ENCODE measurements around the gene INTS6L.

Gene INTS6L

DNA sequence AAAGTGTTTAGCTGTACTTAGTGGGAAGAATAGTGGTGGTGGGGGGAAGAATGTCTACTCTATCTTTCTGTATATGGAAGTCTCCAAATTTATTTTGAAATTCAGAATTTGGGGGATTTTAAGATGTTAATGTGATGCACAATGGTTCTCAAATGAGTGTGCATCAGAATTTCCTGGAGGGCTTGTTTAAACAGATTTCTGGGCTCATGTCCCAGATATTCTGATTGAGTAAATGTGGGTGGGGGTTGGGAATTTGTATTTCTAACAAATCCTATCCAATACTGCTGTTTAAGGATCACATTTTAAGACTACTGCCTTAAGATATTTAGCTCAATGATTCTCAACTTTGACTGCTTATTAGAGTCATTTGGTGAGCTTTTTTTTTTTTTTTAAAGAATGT, 15.1 kb upstream of the INTS6L start:
- no peak for FAIRE-seq
- TF ChIP-seq POLR2AphosphoS5 (IDR thresholded peaks at IDR 0.05; ENCODE audit: low read depth, low read length), result no peak
- TF ChIP-seq TAF1 (IDR thresholded peaks at IDR 0.05; ENCODE audit: borderline replicate concordance, low read depth, low read length), result no peak
- no peak for TF ChIP-seq POLR2A (IDR thresholded peaks at IDR 0.05; ENCODE audit: low read depth, low read length)
- no peak for DNase-seq (ENCODE audit: insufficient read length)

DNA sequence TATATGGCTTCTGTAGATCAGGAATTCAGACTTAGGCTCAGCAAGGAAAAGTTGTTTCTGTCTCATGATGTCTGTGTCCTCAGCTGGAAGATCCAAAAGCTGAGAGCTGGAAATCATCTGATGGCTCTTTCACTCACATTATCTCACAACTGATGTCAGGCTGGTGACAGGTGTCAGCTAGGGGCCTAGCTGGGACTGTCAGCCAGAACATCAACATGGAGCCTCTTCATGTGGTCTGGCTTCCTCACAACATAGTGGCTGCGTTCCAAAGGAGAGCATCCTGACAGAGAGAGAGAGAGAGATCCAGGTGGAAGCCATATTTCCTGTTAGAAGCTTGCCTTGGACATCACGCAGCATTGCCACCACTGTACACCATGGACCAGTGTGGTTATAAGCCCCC, 10.6 kb upstream of the INTS6L start:
- no peak for FAIRE-seq
- no peak for DNase-seq (ENCODE audit: insufficient read length)
- no peak for TF ChIP-seq POLR2AphosphoS5 (IDR thresholded peaks at IDR 0.05; ENCODE audit: low read depth, low read length)
- TF ChIP-seq TAF1 (IDR thresholded peaks at IDR 0.05; ENCODE audit: borderline replicate concordance, low read depth, low read length), result no peak
- TF ChIP-seq POLR2A (IDR thresholded peaks at IDR 0.05; ENCODE audit: low read depth, low read length), result no peak

DNA sequence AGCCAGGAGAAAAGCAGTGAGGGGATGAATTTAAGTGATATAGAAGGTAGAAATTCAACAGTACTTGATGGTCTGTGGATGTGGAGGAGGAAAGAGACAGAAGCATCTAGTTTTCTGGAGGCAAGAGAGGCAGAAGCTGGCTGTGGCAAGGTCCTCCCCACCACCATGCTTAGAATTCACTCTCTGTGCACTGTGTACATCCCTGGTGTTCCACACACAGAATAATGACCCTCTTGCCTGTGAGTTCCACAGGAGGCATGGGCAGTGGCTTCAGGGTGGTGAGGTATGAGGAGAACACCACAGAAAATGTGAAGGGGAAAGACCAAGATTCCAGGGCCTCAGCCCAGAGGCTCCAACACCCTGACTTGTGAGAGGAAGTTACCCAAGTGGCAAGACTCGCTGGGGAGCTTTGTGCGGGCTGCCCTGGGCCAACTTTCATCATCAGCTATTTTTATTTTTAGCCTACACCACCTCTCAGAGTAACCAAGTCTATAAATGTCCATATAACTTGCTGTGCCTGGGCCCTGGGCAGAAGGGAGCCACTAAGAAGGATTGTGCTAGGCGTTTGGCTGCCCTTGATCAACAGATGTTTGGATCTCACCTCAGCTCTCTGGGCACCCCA, 7.8 kb upstream of the INTS6L start:
- no peak for FAIRE-seq
- no peak for TF ChIP-seq POLR2A (IDR thresholded peaks at IDR 0.05; ENCODE audit: low read depth, low read length)
- TF ChIP-seq POLR2AphosphoS5 (IDR thresholded peaks at IDR 0.05; ENCODE audit: low read depth, low read length), result no peak
- no peak for TF ChIP-seq TAF1 (IDR thresholded peaks at IDR 0.05; ENCODE audit: borderline replicate concordance, low read depth, low read length)
- no peak for DNase-seq (ENCODE audit: insufficient read length)

DNA sequence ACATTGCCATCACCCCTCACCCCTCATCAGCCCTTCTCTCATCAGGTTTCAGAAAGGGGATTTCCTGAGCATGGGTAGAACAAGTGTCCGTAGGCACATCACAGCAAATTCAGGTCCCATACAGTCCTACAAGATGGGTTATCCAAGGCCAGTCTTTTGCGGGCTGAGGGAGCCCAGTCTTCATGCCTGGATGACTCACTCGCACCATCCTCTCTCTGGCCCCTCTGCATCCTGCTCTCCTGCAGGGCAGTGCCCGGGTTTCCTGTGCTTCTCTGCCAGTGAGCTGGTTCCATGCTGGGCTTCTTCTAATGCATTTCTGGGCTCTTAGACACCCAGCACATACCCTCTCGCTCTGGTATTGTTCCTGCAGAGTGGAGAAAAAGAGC, 7.3 kb upstream of the INTS6L start:
- TF ChIP-seq TAF1 (IDR thresholded peaks at IDR 0.05; ENCODE audit: borderline replicate concordance, low read depth, low read length), result no peak
- TF ChIP-seq POLR2AphosphoS5 (IDR thresholded peaks at IDR 0.05; ENCODE audit: low read depth, low read length), result no peak
- no peak for TF ChIP-seq POLR2A (IDR thresholded peaks at IDR 0.05; ENCODE audit: low read depth, low read length)
- FAIRE-seq (no peak), DNase-seq (ENCODE audit: insufficient read length) (no peak)

DNA sequence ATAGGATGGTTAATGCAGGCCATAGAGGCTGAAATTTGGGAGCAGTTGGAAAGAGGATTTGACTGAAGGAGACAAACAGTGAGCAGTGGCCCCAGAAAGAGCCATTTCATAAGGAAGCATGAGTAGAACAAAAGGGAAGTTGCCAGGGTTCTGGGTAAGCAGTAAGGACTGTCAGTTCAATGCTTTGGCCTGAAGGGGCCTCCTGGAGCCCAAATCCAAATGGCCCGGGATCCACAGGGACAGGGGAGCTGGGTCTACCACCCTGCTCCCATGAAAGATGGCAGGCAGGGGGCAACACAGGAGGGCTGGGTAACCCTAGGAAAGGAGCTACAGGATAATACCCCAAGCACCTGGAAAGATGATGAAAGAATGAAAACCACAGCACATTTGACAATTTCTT, 4.1 kb upstream of the INTS6L start:
- DNase-seq (ENCODE audit: insufficient read length) (no peak), FAIRE-seq (no peak)
- no peak for TF ChIP-seq TAF1 (IDR thresholded peaks at IDR 0.05; ENCODE audit: borderline replicate concordance, low read depth, low read length)
- no peak for TF ChIP-seq POLR2A (IDR thresholded peaks at IDR 0.05; ENCODE audit: low read depth, low read length)
- TF ChIP-seq POLR2AphosphoS5 (IDR thresholded peaks at IDR 0.05; ENCODE audit: low read depth, low read length), result no peak

DNA sequence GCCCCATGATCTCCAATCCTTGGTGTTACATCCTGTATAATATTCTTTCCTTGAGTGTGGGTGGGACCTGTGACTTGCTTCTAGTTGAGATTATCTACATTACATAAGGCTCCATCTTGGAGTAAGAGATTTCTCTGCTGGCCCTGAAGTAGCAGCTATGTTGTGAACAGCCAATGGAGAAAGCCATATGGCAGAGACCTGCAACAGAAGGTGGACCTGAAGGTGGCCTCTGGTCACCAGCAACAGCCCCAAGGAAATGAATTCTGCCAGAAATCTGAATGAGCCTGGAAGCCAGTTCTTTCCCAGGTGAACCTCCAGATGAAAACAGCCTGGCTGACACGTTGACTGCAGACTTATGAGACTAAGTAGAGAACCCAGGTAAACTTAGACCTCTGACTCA, 2.3 kb upstream of the INTS6L start:
- FAIRE-seq, result no peak
- DNase-seq (ENCODE audit: insufficient read length), result no peak
- TF ChIP-seq POLR2AphosphoS5 (IDR thresholded peaks at IDR 0.05; ENCODE audit: low read depth, low read length), result no peak
- TF ChIP-seq TAF1 (IDR thresholded peaks at IDR 0.05; ENCODE audit: borderline replicate concordance, low read depth, low read length), result no peak
- no peak for TF ChIP-seq POLR2A (IDR thresholded peaks at IDR 0.05; ENCODE audit: low read depth, low read length)

DNA sequence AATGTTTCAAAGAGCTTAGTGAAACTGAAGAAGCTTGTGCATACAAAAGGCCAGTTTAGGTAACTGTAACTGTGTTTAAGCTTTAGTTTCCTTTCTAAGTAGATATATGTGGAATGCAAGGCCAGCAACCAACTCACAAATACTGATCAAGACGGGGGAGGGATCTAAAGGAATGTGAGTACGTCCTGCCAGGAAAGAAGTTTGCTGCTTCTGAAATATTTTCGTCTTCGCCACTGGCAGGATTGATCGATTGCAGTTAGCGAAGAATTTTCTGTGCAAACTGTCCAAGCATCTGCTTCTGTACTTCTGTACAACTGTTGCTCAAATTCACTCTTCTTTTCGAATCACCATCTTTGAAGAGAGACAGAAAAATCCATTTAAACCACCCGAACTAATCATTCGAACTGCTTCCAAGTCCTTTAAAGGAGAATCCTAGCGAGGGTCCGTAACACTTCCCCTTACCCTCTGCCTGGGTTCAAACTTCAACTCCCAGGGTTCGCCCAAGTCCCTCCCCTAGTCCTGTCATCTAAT, 373 bp upstream of the INTS6L start:
- TF ChIP-seq POLR2AphosphoS5 (IDR thresholded peaks at IDR 0.05; ENCODE audit: low read depth, low read length), result no peak
- no peak for DNase-seq (ENCODE audit: insufficient read length)
- FAIRE-seq, result no peak

DNA sequence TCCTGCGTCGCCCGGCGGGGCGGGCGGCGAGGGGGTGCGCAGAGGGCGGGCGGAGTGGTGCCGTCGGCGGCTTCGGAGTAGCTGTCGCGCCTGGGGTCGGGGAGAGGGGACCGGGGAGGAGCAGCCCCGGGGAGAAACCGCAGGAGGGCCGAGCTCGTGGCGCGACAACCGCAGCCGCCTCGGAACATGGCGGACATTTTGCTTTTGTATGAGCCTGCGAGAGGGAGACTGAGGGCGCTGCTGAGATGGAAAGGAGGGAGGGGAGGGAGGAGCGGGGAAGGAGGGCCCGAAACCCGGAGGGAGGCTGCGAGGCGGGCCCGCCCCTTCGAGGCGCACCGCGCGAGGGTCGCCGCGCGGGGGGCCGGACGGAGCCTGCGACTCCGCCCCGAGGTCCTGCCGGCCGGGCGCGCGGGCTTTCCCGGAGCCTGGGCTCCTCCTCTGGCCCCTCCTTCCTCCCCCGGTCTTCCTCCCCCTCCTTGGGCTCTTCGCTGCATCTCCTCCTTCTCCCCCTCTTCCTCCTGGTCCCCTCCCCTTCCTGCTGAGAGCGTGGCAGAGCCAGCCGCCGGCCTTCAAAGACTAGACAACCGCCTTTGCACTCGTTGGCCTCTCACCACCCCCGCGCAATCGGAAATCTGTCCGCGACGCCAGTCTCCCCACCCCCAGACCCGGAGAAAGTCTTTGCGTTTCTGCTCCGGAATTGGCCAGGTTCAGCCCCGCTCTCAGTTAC, 1.1 kb downstream of the INTS6L start:
- peak; percentile 52; the same call in 1 of the 2 replicates for TF ChIP-seq POLR2AphosphoS5 (IDR thresholded peaks at IDR 0.05; ENCODE audit: low read depth, low read length)
- peak; percentile 74 for TF ChIP-seq POLR2A (IDR thresholded peaks at IDR 0.05; ENCODE audit: low read depth, low read length)
- TF ChIP-seq TAF1 (IDR thresholded peaks at IDR 0.05; ENCODE audit: borderline replicate concordance, low read depth, low read length), result peak; percentile 33; the same call in 1 of the 2 replicates
- DNase-seq (ENCODE audit: insufficient read length) (peak; percentile 46), FAIRE-seq (peak; percentile 81)

DNA sequence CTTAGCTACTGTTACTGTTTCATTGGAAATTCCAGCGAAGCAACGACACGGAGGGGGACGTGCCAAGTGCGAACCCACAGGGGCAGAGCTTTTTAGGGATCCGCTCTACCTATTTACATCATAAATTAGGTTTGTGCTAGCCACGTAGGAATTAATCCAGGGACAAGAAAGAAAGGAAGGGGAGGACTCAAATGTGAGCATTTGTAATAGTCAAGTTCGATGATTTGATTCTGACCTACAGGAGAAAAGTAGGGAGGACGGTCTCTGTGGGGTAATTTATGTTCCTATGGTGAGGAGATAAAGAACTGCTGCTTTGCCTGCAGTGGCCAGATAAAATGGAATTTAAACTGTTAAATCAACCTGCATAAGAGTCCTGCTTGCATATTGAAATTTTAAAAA, 1.7 kb downstream of the INTS6L start:
- FAIRE-seq (peak; percentile 33), DNase-seq (ENCODE audit: insufficient read length) (no peak)
- TF ChIP-seq POLR2A (IDR thresholded peaks at IDR 0.05; ENCODE audit: low read depth, low read length) (no peak; the same call in 1 of the 2 replicates), TAF1 (IDR thresholded peaks at IDR 0.05; ENCODE audit: borderline replicate concordance, low read depth, low read length) (no peak), POLR2AphosphoS5 (IDR thresholded peaks at IDR 0.05; ENCODE audit: low read depth, low read length) (no peak)

DNA sequence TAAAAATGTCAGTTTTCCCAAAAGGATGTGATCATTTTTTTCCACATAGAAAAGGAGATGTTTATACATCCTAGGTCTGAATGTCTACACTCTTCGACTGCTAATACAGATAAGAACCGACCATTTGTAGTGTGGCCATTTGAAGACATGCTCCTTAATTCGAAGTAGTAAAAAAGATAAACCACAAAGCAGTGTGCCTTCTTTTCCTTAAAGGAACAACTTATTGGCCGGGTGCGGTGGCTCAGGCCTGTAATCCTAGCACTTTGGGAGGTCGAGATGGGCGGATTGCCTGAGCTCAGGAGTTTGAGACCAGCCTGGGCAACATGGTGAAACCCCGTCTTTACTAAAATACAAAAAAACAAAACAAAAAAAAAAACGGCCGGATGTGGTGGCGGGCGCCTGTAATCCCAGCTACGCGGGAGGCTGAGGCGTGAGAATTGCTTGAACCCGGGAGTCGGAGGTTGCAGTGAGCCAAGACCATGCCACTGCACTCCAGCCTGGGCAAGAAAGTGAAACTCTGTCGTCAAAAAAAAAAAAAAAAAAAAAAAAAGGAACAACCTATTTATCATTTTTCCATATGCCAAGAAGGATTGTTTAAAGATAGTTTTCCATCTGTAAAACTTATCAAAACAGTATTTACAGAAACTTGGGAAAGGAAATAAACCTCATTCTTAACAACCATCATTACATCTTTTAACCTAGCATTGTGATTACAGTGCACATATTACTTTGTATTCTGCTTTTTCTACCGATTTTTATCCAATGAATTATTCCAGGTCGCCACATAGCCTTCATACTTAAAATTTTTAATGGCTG, 2.6 kb downstream of the INTS6L start:
- TF ChIP-seq TAF1 (IDR thresholded peaks at IDR 0.05; ENCODE audit: borderline replicate concordance, low read depth, low read length) (no peak), POLR2AphosphoS5 (IDR thresholded peaks at IDR 0.05; ENCODE audit: low read depth, low read length) (no peak), POLR2A (IDR thresholded peaks at IDR 0.05; ENCODE audit: low read depth, low read length) (no peak)
- FAIRE-seq (no peak), DNase-seq (ENCODE audit: insufficient read length) (no peak)

DNA sequence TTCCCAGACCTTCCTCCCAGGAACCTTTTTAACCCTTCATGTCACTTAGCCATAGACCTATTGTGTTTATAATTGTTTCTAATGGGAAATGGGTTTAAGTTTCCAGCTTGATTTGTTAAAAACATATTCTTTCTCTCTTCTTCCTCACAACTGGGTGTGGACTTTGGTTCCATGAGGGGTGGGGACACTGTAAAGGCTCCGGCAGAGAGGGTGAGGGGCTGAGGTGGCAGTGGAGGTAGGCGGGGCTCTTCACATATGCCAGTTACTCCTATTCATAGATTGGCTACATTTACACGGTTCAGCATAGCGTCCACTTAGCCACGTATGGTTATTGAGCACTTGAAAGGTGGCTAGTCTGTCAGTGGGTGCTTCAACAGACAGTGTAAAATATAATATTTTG, 7.8 kb downstream of the INTS6L start:
- TF ChIP-seq POLR2A (IDR thresholded peaks at IDR 0.05; ENCODE audit: low read depth, low read length) (no peak), TAF1 (IDR thresholded peaks at IDR 0.05; ENCODE audit: borderline replicate concordance, low read depth, low read length) (no peak), POLR2AphosphoS5 (IDR thresholded peaks at IDR 0.05; ENCODE audit: low read depth, low read length) (no peak)

More for the DNA sequence above, 7.8 kb downstream of the INTS6L start:
- DNase-seq (ENCODE audit: insufficient read length), result no peak
- FAIRE-seq, result no peak
